Smooth muscle cell of the brain vasculature (primary cell): ENCODE measurements around the gene OR10P1.

Experiments
- DNase-seq: peaks from one replicate; pipeline ENCODE4 v3.0.0-alpha.2; 2012; ENCODE audit warnings: low read depth, low spot score

The OR10P1 gene

DNA sequence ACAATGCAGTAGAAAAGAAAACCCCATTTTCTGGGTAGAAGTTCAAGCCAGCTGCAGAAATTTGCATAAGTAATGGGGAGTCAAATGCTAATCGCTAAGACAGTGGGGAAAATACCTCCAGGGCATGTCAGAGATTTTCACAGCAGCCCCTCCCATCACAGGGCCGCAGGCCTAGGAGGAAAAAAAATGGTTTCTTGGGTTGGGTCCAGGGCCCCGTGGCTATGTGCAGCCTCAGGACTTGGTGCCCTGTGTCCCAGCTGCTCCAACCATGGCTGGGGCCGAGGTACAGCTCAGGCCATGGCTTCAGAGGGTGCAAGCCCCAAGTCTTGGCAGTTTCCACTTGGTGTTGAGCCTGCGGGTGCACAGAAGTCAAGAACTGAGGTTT lies 14.6 kb downstream of the OR10P1 start:
- no peak for DNase-seq

DNA sequence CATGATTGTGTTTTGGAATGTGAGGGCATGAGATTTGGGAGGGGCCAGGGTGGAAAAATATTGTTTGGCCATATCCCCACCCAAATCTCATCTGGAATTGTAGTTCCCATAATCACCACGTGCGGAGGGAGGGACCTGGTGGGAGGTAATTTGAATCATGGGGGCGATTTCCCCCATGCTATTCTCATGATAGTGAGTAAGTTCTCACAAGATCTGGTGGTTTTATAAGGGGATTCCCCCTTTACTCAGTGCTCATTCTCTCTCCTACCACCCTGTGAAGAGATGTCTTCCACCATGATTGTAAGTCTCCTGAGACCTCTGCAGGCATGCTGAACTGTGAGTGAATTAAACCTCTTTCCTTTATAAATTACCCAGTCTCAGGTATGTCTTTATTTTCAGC lies 15.7 kb downstream of the OR10P1 start:
- DNase-seq = no peak

DNA sequence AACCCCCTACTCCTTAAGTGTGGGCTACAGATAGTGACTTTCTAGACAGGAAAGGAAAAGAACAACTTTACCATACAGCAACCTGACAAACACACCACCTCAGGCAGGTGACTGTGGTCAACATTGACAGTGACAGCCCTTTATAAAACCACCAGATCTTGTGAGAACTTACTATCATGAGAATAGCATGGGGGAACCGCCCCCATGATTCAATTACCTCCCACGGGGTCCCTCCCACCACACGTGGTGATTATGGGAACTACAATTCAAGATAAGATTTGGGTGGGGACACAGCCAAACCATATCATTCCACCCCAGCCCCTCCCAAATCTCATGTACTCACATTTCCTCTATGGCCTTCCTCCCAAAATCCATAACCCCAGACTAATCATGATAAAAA lies 16.3 kb downstream of the OR10P1 start:
- no peak for DNase-seq

DNA sequence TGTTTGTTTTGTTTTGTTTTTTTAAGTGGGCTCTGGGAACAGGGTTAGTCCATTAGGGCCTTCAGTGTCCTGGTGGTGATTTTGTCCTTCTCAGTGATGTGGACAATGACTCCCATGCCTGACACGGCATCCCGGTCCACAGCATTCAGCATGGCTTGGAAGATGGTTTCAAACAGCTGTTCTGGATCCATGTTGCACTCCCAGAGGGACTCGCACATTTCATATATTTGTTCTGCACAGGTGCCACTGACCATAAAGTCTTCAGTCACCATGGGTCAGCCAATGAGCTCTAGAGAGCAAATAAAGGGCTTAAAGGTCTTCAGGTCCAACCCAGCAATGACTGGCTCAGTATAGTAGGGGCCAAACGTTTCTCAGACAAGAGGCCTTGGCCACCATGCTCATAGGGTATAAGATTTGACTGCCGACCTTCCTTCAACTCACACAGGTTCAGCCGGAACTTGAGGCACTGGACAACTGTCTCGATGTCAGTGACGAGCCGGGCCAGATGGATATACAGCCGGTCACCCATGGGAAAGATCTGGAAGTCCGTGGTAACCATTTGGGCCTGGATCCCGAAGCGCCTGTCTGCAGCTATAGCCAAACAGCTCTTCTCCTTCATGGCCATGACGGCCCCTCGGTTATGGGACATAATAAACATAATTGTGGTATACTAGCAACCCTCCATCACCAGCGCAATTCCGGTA lies 18.0 kb downstream of the OR10P1 start:
- no peak for DNase-seq

DNA sequence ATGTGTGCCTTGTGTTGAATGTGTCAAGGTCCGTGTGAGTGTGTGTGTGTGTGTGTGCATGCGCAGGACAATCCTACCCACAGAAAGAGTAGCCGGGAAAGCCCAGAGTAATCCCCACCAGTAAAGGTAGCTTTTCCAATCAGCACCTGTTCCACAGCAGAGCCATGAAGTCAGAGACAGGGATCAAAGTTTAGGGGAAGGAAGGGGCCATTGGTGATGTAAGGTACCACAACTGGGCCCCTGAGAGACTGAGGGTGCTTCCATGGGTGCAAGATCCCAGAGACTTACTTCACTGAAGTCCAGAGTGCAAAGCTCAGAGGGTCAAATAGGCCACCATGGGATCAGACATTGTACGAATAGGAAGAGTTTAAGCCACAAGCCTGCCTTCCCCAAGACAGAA lies 20.5 kb downstream of the OR10P1 start:
- no peak for DNase-seq

DNA sequence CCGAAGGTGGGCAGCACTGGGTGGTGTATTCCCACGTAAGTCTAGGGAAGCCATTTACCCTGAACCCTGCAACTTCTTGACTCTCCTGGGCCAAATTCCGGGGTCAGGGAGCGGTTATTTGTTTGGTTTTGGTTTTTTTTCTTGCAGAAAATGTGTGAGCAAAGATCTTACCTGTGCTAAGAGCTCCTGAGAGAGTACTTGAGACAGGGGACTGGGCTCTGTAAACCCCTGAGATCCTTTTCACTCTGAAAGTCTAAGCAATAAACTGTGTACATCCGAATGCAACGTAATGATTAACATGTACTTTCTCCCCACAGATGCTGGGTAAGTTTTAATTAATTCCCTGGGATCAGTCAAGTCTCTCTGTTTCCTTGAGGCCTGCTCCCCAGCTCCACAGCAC lies 21.5 kb downstream of the OR10P1 start:
- no peak for DNase-seq

DNA sequence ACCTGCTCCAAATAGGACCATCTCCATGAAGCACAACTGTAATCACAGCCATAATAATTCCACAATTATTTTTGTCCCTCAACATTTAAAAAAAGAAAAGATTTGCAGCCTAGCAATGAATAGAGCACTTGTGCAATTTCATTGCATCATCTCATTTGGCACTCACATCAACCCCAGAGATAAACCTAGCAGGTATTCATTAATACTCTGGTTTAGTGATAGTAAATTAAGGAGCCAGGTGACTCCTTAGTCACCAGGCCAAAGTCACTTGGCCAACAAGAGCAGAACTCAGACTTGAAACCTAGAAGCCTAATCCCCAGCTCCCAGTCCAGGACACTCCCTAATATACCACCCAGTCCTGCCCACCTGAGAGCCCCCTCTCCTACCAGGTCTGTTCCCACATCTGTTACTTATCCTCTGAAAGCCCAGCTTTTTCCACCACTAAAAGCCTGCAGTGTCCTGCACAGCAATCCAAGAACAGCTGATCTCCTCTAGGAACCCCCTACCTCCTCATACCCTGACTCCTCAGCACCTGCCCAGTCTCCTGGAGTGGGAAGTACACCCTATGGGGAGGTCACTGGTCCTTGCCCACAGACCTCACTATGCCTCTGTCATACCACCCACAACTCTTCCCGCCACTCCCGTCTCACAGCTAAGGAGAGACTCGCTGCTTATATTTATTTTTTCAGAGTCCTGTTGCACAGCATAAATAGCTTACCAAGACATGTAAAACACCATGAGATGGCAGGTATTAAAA lies 22.1 kb downstream of the OR10P1 start:
- no peak for DNase-seq

DNA sequence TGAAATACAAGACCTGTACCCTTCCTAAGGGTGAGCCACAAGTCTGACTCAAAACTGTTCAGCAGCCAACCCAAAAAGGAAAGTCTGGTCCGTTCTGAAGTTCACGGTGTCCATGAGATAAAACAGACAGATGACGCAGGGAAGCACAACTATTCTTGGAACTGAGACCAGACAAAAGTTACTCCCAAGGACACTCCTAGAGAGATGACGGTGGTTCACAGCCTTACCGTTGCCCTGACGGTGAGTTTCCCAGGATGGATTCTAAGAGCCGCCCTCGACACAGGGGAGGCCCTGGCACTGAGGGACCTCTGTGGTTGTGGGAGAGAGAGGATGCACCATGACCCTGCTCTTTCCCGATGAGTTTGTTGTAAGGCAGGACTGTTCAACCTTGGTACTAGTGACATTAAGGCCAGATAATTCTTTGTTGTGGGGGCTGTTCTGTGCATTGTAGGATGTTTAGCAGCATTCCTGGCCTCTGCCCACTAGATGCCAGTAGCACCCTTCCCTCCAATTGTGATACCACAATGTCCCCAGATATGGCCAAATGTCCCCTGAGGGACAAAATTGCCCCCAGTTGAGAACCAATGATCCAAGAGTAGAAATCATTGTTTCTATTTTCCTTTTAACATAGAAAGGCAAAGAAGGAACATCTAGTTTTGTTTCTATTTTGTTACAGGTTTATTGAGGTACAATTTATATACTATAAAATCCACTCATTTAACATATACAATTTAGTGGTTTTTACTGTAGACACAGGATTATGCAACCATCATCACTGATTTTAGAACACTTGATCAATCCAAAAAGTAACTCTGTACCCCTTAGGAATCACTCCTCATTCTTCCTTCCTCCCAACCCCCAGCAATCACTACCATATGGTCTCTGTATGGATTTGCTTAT lies 23.0 kb downstream of the OR10P1 start:
- no peak for DNase-seq

DNA sequence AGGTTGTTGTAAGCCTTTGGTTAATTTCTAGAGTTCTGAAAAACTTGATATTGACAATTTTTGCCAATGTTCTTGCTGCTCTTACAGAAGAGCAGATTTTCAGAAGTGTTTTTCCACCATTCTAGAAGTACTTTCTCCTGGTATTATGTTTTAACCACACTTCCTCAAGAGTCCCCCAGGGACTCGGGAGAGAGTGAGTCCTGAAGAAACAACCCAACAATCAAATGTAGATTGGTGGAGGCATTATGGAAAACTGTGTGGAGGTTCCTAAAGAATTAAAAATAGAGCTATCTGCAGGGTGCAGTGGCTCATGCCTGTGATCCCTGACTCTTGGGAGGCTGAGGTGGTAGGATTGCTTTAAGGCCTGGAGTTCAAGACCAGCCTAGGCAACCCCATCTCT lies 26.7 kb downstream of the OR10P1 start:
- DNase-seq = no peak

DNA sequence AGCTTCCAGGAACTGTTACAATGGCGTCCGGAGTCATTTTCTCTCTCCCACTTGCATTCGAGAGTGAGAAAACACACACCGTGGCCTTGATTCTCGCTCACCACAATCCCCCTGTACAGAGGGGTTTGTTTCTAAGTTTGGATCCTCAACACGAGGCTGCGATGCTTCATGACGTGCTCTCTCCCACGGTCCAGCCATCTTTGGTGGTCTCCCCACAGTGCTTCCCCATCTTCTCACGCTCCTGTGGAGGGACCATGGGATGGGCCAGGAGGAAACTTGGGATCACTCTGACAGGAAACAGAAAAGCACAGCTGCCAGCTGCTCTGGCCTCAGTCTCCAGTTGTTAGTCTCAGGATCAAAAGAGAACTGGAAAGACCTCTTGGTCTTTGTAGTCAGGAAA lies 28.1 kb downstream of the OR10P1 start:
- DNase-seq = no peak

DNA sequence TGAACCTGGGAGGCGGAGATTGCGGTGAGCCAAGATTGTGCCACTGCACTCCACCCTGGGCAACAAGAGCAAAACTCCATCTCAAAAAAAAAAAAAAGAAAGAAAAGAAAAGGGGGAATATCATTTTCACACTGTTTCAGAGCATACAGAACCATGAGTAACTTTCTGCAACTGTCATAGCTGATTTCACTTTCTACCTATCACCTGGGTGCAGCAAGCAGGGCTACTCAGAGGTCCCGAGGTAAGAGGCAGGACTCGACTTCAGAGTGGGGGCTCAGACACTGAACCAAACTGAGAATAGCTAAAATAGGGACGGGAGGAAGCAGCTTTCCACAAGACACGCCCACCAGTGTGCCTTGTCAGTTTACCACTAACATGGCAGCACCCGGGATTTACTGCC lies 29.8 kb downstream of the OR10P1 start:
- DNase-seq = no peak

DNA sequence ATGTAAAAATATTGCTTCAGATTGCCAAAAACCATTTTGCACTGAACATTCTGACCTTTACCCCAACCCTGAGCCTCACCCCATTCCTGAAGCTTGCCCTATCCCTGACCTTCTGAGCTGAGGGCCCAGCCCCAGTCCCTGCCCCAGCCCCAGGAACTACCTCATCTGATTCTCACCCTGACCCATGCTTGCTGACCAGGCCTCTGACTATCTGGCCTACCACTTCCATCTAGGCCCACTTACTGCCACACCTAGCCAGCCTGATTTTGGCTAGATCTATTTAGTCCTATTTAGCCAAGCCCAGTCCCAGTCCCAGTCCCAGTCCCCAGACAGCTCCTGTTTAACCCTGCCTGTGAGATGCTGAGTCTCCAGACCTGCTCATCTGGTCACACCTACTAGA lies 33.6 kb downstream of the OR10P1 start:
- DNase-seq = no peak

DNA sequence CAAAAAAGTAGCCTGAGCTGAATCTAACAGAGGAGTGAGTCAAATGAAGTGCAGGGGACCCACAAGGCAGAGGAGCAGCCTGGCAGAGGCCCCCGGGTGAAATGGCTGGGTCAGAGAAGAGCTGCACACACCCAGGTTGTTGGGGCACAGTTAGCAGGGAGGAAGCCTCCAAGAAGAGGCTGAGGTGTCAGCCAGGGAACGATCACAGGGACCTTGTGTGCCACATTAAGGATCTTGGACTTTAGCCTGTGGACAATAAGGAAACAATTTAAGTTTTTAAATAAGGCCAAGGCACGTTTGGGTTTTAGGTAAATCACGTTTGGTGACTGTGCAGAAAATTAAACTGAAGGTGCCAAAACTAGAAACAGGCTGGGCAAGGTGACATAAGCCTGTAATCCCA lies 35.1 kb downstream of the OR10P1 start:
- DNase-seq = no peak

DNA sequence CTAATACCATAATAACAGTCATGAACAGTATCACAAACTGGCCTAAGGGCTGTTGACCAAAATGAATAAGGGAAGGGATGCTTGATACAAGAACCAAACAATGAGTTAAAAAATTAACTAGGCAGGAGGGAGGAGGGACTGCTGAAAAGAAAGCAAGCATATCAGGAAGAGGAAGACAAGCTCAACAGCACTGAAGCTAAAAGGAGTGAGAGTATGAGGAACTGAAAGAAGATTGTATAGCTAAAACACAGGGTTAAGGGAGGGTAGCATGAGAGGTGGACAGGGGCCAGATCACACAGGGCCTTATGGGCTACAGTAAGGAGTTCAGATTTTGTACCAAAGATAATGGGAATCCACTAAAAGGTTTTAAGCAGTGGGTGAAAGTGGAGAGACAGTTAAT lies 36.9 kb downstream of the OR10P1 start:
- no peak for DNase-seq

DNA sequence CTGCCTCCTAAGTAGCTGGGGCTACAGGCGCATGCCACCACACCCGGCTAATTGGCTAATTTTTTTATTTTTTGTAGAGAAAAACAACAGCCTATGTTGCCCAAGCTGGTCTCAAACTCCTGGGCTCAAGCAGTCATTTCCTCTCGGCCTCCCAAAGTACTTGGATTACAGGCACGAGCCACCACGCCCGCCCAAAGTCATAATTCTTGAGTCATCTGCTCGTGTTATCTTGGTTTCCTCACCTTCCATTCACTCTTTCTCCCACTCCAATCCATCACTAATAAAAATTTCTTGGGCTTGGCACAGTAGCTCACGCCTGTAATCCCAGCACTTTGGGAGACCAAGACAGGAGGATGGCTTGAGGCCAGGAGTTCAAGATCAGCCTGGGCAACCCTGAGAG lies 39.0 kb downstream of the OR10P1 start:
- DNase-seq = no peak

DNA sequence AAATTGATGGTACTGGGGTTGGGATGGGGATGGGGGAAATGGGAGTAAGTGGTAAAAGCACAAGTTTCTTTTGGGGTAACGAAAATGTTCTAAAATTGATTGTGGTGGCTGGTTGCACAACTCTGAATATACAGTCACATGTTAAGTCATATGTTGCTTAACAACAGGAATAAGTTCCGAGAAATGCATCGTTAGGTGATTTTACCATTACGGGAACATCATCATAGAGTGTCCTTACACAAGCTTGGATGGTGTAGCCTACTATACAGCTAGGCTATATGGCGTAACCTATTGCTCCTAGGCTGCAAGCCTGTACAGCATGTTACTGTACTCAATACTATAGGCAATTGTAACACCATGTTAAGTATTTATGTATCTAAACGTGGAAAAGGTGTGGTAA lies 40.0 kb downstream of the OR10P1 start:
- DNase-seq = no peak

DNA sequence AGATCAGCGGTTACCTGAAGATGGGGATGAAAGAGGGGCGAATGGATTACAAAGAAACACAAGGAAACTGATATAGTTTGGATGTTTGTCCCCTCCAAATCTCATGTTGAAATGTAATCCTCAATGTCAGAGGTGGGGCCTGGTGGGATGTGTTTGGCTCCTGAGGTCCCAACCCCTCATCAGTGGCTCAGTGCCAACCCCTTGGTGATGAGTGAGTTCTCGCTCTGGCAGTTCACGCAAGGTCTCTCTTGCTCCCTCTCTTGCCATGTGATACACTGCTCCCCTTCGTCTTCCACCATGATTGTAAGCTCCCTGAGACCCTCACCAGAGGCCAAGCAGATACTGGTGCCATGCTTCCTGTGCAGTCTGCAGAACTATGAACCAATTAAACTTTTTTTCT lies 43.0 kb downstream of the OR10P1 start:
- no peak for DNase-seq

DNA sequence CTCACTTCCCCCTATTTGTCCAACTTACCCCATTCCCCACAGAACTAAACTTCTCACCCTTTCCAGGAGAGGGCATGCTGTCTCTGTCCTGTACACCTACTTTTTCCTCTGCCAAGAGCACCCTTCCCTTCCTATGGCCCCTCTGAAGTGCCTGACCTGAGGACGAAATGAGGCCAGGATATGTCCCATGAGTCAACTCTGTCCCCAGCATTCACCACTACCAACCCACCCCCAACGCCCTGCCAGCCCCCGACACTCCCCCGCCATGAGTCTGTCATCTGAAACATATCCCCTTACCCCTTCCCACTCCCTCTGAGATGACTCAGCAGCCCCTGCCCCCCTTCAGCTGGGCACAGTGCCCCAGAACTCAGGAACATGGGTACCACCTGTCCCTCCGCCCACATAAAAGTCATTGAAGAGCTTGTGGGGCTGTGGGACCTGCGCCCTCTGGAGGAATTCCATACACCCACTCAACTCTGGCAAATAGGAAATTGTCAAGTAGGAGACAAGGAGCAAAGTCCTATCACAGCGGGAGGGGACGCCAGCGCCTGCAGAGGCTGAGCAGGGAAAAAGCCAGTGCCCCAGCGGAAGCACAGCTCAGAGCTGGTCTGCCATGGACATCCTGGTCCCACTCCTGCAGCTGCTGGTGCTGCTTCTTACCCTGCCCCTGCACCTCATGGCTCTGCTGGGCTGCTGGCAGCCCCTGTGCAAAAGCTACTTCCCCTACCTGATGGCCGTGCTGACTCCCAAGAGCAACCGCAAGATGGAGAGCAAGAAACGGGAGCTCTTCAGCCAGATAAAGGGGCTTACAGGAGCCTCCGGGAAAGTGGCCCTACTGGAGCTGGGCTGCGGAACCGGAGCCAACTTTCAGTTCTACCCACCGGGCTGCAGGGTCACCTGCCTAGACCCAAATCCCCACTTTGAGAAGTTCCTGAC lies 44.7 kb downstream of the OR10P1 start:
- DNase-seq = peak; percentile 24

DNA sequence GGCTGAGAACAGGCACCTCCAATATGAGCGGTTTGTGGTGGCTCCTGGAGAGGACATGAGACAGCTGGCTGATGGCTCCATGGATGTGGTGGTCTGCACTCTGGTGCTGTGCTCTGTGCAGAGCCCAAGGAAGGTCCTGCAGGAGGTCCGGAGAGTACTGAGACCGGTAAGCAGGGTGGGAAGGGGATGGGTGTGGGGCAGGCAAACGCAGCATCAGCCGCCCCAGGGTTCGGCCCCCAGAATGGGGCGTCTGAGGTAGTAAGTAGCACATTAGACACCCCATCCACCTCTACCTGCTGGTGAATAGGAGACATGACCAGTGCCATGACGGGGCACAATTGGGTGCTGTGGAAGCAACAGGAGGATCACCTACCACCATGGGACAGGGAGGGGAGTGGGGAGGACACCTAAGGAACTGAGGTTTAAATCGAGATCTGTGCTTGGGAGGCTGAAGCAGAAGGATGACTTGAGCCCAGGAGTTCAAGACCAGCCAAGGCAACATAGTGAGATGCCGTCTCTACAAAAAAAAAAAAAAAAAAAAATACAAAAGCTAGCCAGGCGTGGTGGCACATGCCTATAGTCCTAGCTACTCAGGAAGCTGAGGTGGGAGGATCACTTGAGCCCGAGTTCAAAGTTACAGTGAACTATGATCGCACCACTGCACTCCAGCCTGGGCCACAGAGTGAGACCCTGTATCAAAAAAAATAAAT lies 45.5 kb downstream of the OR10P1 start:
- no peak for DNase-seq

DNA sequence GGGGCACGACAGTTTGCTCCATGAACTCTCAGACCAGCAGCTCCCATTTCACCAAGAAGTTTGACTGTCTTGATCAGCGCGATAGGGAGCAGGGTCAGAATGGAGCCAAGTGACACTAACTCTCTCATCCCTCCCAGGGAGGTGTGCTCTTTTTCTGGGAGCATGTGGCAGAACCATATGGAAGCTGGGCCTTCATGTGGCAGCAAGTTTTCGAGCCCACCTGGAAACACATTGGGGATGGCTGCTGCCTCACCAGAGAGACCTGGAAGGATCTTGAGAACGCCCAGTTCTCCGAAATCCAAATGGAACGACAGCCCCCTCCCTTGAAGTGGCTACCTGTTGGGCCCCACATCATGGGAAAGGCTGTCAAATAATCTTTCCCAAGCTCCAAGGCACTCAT lies 47.0 kb downstream of the OR10P1 start:
- DNase-seq = no peak
